ENCODE measurements around the gene IGFN1. TPM values are rescaled to one million over a fixed set of nuclear protein-coding genes. Genes with fewer than 3 reads are reported as not detected.

IGFN1 gene
- total RNA-seq, 1 experiment from 2014 or later: 4.3 TPM

DNA sequence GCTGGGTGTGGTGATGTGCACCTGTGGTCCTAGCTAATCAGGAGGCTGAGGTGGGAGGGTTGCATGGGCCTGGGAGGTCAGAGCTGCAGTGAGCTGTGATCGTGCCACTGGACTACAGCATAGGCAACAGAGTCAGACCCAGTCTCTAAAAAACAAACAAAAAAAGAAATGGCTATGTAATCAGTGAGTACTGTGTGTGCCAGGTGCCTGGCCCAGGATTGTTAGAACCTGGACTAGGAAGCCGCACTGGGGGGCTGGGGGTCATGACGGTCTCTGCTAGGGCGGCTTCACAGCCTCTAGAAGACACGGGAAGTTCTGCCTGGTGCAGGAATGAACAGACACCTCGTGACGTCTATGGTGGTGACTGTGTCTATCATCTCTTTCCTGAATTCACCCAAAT is 44.8 kb upstream of the IGFN1 start:
- no peak for DNase-seq
- H3K9me2 ChIP-seq (ENCODE audit: insufficient read depth): no peaks in the 10 kb centered on the region
- ChIA-PET CTCF (no interaction called here), POLR2A (ENCODE audit: unreplicated experiment) (interaction anchor here (0.6 kb wide), 1 partner anchor 11 kb away, joined by 5 read pairs; no protein-coding TSS in a partner anchor)
- H3K27me3 ChIP-seq (ENCODE audit: insufficient read depth, low read depth): no peaks in the 10 kb centered on the region
- H3K36me3 ChIP-seq (ENCODE audit: low read depth): peaks cover 1% of the 10 kb centered on the region; the same call in 1 of the 2 replicates
- intact Hi-C loops (cut with micrococcal nuclease; ENCODE audit: unreplicated experiment): no loop called here
- no peaks in the 10 kb centered on the region for H3F3A ChIP-seq (ENCODE audit: insufficient read depth, low read depth)
- BruUV-seq (replicated peaks): no TSS peak
- TF ChIP-seq, protein P1, sequence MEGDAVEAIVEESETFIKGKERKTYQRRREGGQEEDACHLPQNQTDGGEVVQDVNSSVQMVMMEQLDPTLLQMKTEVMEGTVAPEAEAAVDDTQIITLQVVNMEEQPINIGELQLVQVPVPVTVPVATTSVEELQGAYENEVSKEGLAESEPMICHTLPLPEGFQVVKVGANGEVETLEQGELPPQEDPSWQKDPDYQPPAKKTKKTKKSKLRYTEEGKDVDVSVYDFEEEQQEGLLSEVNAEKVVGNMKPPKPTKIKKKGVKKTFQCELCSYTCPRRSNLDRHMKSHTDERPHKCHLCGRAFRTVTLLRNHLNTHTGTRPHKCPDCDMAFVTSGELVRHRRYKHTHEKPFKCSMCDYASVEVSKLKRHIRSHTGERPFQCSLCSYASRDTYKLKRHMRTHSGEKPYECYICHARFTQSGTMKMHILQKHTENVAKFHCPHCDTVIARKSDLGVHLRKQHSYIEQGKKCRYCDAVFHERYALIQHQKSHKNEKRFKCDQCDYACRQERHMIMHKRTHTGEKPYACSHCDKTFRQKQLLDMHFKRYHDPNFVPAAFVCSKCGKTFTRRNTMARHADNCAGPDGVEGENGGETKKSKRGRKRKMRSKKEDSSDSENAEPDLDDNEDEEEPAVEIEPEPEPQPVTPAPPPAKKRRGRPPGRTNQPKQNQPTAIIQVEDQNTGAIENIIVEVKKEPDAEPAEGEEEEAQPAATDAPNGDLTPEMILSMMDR (conservative IDR thresholded peaks at IDR 0.05): no peak
- TF ChIP-seq EZH2 (IDR thresholded peaks at IDR 0.05; ENCODE audit: low read depth): no peak
- H3K79me2 ChIP-seq (ENCODE audit: low read depth): no peaks in the 10 kb centered on the region
- no peaks in the 10 kb centered on the region for H3K4me1 ChIP-seq (replicated peaks; ENCODE audit: insufficient read depth)
- no peaks in the 10 kb centered on the region; the same call in 1 of the 2 replicates for H4K20me1 ChIP-seq (ENCODE audit: insufficient read depth)
- no peak overlapping the region for H3K4me3 ChIP-seq
- H3K27ac ChIP-seq: no peak overlapping the region
- H3K4me2 ChIP-seq: no peak overlapping the region
- no peak overlapping the region for H2AFZ ChIP-seq
- no peaks in the 10 kb centered on the region for H3K9me3 ChIP-seq (ENCODE audit: insufficient read depth, low read depth)

DNA sequence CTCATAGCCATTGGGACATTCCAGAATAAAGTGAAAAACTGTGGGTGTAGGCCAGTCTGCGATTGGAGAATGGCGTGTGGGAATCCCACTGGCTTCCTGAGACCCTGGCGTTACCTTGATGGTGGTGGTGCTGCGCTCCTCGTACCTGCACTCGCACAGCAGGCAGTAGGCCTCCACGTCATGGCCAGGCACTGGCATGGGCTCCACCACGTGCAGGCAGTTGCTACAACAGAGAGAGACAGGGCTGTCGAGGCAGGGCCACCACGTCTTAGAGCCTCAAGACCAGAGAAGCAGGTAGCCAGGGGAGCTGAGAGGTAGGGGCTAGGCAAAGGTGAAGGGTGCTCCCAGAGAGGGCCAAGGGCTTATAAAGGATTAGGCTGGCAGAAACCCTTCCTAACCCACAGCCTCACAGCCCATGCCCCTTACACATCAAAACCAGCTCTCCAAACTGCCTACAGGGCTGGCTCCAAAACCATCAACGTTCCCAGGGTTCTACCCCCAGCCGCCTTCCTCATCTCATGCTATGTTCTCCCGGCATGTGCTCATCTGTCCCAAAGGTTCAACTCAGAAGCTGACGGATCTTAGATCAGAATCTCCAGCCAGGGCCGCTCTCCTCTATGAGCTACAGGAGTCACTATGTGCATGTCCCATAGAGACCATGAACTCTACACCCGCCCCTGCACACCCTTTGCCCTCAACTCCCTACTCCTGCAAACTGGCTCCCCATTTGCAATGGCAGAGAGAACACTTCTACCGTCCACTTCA is 43.8 kb upstream of the IGFN1 start:
- peaks cover 5% of the 10 kb centered on the region; the same call in 1 of the 2 replicates for H3K36me3 ChIP-seq (ENCODE audit: low read depth)
- intact Hi-C loops (cut with micrococcal nuclease; ENCODE audit: unreplicated experiment): no loop called here
- no peak overlapping the region for H3K27ac ChIP-seq
- no peak overlapping the region for H3K4me3 ChIP-seq
- H3K4me1 ChIP-seq (replicated peaks; ENCODE audit: insufficient read depth): no peaks in the 10 kb centered on the region
- no peaks in the 10 kb centered on the region for H3K9me2 ChIP-seq (ENCODE audit: insufficient read depth)
- POLR2A ChIA-PET (ENCODE audit: unreplicated experiment): interaction anchor here (0.6 kb wide), 2 partner anchors 13 to 24 kb away, joined by 3 to 10 read pairs; no protein-coding TSS in a partner anchor
- H3F3A ChIP-seq (ENCODE audit: insufficient read depth, low read depth): no peaks in the 10 kb centered on the region
- no peaks in the 10 kb centered on the region for H3K9me3 ChIP-seq (ENCODE audit: insufficient read depth, low read depth)
- H4K20me1 ChIP-seq (ENCODE audit: insufficient read depth): no peaks in the 10 kb centered on the region; the same call in 1 of the 2 replicates
- TF ChIP-seq EZH2 (IDR thresholded peaks at IDR 0.05; ENCODE audit: low read depth): no peak
- no TSS peak for BruUV-seq (replicated peaks)
- CTCF ChIA-PET: no interaction called here
- no peaks in the 10 kb centered on the region for H3K79me2 ChIP-seq (ENCODE audit: low read depth)
- no peak overlapping the region for H2AFZ ChIP-seq
- DNase-seq: no peak
- H3K27me3 ChIP-seq (ENCODE audit: insufficient read depth, low read depth): no peaks in the 10 kb centered on the region
- no peak overlapping the region for H3K4me2 ChIP-seq

DNA sequence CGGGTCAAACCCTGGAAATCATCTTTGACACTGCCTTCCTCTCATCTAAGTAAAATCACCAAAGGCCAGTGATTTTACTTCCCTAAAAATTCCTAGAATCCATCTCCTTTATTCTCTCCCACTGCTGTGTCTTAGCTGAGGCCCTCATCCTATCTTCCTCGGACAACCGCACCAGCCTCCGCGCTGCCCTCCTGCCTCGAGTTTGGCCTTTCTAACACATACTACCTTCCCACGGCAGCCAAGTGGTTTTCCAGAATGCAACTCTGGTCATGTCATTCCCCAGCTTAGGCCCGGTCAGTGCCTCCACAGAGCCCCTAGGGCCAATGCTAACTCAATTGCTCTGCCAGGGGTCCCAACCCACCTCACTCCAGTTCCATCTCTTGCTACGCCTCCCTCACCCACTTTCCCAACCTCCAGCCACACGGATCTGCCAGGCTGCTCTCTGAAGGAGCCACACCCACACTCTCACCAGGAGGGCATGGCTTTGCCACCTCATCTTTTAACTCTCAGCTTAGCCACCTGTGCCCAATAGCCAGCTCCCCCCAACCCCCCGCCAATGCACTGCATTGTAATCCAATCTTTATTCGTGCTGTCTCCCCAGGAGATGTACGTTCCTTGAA is 43.1 kb upstream of the IGFN1 start:
- Histone ChIP-seq H4K20me1 (ENCODE audit: insufficient read depth) (no peaks in the 10 kb centered on the region; the same call in 1 of the 2 replicates), H3K9me3 (ENCODE audit: insufficient read depth, low read depth) (no peaks in the 10 kb centered on the region), H3K4me3 (no peak overlapping the region), H3K4me1 (replicated peaks; ENCODE audit: insufficient read depth) (no peaks in the 10 kb centered on the region), H3K4me2 (no peak overlapping the region), H3F3A (ENCODE audit: insufficient read depth, low read depth) (no peaks in the 10 kb centered on the region), H3K36me3 (ENCODE audit: low read depth) (peaks cover 5% of the 10 kb centered on the region; the same call in 1 of the 2 replicates), H3K27me3 (ENCODE audit: insufficient read depth, low read depth) (no peaks in the 10 kb centered on the region), H3K79me2 (ENCODE audit: low read depth) (no peaks in the 10 kb centered on the region), H3K27ac (no peak overlapping the region), H3K9me2 (ENCODE audit: insufficient read depth) (no peaks in the 10 kb centered on the region), H2AFZ (no peak overlapping the region)
- intact Hi-C loops (cut with micrococcal nuclease; ENCODE audit: unreplicated experiment): no loop called here
- ChIA-PET POLR2A (ENCODE audit: unreplicated experiment) (interaction anchor here (0.6 kb wide), 1 partner anchor 14 kb away, joined by 3 read pairs; no protein-coding TSS in a partner anchor), CTCF (no interaction called here)
- no peak for TF ChIP-seq EZH2 (IDR thresholded peaks at IDR 0.05; ENCODE audit: low read depth)
- TF ChIP-seq, protein P1 (conservative IDR thresholded peaks at IDR 0.05): no peak
- DNase-seq: no peak
- BruUV-seq (replicated peaks): no TSS peak
